DMS114 treated with DMSO at 0.1 percent for 48 hours (cell line): ENCODE results near the gene GATA3.

Source experiments
- DNase-seq: peaks from one replicate; lab custom pipeline; 2025; ENCODE audit not compliant: unreplicated experiment; lab: John Stamatoyannopoulos, UW

GATA3 gene

DNA sequence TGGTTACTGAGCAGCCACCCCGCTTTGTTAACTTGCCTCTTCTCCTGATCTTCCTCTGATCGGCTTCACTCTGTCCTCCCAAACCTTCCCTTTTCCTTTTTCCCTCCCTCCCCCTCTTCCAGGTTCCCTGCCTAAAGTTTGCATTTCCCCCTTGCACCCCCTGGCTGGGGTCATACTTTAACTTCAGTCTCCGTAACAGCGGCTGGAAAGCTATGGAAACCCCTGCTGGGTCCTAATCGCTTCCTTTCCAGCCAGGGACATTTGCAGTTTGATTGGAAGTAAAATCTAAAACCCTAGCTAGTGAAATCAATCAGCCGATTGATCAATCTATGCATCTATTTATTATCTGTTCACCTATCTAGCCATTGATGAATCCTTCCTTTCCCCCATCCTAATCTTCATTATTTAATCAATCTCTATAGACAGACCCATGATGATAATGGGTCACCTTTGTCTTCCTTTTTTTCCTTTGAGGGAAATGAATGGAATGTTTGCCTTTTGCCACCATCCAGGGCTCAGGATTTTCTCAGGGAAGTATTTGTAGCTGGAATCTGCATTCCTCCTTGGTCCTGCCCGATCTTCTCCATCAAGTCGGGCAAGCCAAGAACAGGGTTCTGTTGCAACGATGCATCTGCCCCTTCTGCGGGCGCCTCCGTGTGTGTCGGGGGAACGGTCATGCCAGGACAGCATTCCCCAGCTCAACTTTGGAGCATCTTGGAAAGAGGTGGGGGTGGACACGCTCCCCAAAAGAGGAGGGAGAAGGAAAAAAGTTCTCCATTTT lies 8.8 kb downstream of the GATA3 start:
- no peak for DNase-seq

DNA sequence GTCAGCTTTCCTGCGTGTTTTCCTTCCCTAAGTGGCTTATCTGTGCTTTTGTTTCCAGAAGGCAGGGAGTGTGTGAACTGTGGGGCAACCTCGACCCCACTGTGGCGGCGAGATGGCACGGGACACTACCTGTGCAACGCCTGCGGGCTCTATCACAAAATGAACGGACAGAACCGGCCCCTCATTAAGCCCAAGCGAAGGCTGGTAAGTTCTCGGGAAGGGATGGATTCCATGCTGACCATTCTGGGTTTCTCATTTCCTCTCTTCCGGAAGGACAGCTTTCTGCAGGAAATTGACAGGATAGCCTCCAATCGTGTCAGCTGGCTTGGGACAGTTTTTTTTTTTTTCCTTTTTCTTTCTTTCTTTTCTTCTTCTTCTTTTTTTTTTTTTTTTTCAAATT lies 9.4 kb downstream of the GATA3 start:
- DNase-seq: no peak

DNA sequence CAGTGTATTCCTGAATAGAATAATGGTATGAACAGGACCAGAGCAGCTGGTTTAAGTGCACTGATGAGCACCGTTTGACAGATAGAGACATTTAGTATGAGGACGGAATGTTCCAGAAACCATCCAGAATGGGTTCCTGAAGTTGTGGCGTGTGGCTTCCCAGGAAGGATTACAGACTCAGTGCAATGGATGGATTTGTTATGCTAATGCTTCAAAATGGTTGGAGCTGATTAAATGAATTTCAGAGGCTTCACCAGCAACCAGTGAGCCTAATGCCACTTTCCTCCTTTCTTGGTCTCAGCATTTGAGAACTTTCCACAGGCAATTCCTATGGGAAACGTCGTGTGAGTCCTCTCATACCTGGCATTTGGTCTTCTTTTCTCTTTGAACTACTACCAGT lies 9.9 kb downstream of the GATA3 start:
- DNase-seq: no peak

DNA sequence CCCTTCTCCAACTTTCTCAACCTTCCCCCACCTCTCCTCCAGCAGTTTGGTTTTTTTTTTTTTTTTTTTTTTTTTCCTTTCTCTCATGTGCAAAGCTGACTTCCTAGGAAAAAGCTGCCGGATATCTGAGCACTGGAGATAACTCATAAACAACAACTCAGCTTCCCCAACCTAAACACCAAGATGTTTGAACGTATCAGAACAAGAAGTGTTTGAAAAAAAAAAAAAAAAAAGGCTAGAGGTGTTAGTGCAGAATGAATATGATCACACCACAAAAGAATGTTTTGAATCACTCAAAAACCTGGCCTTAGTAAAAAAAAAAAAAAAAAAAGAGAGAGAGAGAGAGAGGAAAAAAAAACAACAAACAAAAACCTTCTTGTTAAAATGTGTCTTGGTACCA lies 11.2 kb downstream of the GATA3 start:
- no peak for DNase-seq

DNA sequence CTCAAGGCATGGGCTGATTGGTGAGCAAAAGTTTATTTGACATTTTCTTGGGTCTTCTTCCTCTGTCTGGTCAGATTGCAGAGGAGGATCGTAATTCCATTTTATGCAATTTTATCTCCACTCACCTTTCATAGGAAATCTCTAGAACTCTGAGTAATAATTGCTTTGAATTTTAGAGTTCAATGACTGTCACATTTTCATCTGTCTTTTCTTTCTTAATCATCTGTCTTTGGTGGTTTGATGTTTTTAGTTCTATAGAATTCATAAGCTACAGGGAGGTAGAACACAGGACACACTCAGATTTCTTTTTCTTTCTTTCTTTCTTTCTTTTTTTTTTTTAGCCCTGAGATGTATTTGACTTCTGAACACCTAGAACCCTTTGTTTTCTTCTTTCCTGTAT lies 11.6 kb downstream of the GATA3 start:
- no peak for DNase-seq

DNA sequence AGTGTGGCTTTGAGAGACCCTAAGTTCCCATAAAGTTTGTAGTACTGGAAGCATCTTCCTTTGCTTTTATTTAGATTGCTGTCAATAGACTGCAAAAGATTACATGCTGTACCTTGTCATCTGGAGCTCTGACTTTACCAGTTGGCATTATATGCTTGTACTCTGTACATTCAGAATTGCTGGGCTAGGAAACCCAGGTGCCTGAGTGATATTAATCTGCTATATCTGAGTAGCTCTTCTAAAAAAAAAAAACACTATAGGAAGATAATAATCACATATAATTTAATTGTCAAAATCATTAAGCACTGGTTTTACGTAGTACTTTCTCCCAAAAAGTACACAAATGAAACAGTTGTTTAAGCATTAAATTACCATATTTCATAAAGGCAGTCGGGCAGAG lies 12.3 kb downstream of the GATA3 start:
- no peak for DNase-seq

DNA sequence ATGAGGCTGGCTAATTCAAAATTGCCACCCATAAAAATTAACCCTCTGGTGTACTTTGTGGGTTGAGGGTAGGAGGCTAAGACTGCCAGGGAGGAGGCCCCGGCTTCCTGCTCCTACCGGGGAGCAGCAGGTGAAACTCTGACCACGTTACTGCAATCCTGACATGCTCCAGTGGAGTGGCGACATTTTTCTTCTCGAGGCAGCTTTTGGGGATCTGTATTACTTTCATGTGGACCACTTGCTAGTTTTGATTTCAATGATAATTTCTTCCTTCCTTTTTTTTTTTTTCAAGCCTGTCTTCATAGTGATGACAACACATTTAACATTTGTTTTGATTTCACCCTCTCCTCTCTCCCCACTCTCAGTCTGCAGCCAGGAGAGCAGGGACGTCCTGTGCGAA lies 14.6 kb downstream of the GATA3 start:
- no peak for DNase-seq

DNA sequence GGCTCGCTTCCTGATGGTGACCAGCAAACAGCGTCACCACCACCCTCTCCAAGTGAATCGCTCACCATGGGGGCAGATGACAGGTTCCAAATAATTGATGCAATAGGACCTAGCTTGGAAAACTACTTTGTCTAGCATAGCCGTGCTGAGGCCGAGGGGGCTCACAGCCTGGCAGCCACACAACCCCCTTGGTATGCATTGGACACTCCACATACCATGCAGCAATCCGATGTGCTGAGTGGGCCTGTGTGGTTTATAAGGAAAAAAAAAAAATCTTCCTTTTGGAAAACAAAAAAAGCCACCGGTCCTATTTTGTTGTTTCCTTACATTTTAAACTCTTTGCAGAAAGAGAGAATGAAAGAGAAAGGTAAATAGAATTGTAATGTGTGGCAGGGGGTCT lies 15.1 kb downstream of the GATA3 start:
- no peak for DNase-seq

DNA sequence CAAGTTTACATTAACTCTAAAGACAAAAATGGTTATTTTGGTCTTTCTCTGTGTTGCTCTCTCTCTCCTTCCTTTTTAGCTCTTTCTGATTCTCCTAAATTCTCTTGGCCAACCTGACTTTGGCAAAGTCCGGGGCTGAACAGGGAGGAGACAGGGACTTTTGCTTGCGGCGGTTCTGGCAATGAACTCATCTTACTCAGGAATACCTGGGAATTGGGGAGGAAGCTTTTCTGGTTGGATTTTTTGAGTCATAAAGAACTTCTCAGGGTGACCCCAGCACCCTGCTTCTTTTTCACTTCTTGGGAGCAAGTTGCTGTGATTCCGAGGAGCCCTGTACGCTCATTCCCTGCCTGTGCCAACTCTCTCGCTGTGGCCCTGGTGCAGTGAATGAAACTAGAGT lies 16.0 kb downstream of the GATA3 start:
- no peak for DNase-seq

DNA sequence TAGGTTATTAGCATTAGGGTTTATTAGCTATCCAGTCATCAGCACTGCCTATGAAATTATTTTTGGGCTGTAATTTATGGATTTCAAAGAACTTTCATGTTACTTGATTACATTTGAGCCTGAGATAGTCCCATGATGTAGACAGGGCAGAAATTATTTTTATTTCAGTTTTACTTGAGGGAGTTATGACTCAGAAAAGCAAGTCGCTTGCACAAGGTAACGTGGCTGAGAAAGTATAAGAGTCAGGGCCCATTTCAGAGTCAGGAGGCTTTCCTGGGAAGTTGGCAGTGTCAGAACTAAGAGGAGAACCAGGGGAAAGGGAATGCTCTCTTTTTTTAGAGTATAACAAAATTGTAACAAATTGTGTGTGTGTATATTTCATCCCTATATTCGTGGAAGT lies 16.5 kb downstream of the GATA3 start:
- no peak for DNase-seq

DNA sequence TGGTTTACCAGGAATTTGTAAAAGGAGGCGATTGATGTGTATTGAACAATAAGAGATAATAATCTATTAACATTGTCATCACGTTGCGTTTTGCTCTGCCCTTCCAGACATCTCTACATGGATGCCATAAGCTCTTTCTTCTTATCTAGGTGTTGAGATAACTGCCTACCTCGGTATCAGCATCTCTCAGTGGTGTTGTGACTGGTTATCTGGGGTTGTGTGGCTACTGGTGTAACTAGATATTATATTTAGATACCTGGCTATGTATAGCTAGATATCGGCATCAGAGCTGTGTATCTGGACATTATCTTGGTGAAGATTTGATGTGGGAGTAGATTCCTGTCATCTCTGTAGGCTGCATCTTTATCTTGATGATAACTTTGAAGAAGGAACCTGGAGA lies 17.2 kb downstream of the GATA3 start:
- DNase-seq: no peak

DNA sequence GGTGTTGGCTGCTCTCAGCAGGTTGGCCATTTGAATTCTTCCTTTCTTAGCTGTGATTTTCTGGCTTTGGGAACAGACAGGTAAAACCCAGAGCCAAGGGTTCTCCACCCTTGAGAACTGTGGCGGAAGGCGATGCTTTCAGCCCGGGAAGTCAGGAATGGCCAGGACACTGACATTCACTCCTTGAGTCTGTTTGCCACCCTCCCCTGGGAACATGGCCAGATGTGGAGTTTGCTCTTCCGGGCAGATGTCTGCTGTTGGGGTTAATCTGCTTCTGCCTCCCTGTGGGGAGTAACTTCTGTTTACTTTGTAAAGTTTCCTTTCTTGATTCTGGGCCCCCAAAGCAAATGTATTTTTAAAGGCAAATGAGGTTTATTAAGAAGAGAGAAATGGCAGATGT lies 17.7 kb downstream of the GATA3 start:
- DNase-seq: no peak

DNA sequence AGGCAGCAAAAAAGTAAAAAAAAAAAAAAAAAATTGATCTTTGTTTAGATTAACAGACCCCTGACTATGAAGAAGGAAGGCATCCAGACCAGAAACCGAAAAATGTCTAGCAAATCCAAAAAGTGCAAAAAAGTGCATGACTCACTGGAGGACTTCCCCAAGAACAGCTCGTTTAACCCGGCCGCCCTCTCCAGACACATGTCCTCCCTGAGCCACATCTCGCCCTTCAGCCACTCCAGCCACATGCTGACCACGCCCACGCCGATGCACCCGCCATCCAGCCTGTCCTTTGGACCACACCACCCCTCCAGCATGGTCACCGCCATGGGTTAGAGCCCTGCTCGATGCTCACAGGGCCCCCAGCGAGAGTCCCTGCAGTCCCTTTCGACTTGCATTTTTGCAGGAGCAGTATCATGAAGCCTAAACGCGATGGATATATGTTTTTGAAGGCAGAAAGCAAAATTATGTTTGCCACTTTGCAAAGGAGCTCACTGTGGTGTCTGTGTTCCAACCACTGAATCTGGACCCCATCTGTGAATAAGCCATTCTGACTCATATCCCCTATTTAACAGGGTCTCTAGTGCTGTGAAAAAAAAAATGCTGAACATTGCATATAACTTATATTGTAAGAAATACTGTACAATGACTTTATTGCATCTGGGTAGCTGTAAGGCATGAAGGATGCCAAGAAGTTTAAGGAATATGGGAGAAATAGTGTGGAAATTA lies 19.4 kb downstream of the GATA3 start:
- no peak for DNase-seq

DNA sequence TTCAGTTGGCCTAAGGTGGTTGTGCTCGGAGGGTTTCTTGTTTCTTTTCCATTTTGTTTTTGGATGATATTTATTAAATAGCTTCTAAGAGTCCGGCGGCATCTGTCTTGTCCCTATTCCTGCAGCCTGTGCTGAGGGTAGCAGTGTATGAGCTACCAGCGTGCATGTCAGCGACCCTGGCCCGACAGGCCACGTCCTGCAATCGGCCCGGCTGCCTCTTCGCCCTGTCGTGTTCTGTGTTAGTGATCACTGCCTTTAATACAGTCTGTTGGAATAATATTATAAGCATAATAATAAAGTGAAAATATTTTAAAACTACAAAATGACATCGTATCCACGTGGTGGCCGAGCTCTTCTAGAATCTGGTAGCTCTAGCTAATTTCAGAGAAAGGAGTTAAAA lies 20.4 kb downstream of the GATA3 start:
- no peak for DNase-seq

DNA sequence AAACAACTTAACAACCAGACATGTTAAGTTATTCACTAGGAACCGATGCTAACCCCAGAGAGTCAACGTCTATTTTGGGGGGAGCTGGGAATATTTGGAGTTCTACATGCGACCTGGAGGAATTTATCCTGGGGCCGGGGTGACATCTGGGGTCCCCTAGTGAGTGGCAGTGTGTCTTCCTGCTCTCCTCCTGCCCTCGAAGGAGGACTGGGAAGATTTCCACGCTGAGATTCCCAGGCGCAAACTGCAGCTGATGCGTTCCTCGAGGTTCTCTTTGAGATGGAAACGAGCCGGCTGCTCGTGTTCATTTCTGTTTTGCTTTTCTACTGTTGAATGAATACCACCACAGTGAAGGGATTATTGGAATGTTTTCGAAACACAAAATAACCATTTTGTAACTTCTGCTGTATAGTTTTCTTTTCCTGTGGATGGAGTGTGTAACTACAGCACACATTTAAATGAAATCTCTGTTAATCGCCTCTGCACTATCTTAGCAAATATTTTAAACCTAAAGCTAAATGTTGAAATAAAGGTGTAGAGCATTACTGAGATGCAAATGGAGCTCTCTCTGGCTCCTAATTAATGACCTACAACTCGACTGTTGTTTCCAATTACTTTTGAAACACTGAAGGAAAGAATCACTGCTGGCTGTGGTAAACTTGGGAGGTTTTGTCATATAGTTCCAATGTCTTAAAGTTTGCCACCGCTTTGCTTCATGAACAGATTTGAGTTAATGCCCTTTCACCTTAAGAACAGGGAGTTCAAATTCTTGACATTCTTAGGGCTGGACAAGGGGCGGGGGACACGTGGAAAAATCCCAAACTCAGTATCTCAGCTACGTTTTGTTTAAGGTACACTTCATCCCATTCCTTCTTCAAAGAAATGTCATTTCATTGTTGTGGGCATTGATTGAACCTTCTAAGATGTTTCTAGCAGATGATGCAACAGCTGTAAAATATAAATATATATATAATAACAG lies 21.1 kb downstream of the GATA3 start:
- no peak for DNase-seq

DNA sequence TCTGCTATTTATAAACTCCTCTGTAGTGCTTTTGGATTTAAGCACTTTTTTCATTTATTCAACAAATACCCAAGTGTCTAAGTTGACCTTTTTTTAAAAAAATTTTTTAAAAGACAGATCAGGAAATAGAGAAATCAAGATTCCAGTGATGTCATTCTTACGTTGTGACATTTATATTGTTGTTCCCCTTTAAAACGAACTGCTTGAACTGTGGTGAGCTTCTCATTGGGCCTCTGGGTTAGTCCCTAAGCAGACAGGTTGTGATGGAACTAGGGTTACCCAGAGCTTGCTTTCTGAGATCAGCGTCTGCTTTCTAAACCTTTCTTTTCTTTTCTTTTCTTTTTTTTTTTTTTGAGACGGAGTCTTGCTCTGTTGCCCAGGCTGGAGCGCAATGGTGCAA lies 22.4 kb downstream of the GATA3 start:
- DNase-seq: no peak

DNA sequence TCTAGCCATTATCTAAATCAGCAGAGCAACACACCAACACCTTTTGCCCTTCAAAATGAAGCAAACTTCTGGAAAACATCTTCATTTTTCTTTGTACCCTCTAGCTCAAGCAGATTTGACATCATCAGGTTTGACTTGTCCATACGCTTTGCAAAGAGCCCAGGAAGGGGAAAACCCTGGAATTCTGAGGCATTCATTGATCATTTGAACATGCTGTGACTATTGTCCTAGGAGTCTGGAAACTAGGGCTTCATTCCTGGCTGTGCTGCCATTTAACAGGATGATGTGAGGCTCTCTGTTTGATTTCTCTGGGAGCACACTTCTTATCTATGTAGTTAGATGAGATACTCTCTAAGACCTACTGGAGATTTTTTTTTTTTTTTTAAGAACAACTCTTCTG lies 23.5 kb downstream of the GATA3 start:
- no peak for DNase-seq

DNA sequence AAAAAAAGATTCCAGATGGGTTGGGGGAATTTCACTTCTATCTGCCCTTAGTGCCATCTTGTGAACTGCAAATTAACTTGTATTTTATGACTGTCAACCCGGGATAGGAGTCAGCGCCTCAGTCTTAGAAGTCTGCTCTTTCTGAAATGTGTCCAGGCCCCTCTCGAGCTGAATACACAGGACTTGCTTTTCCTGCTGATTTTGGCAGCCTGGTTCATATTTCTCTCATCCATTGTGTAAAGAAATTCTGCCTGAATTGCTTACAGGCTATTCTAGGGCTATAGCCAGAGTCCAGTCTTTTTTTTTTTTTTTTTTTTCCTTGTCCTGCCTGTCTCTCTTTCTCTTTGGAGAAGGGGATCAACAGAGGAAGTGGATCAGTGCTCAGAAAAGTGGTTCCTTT lies 24.6 kb downstream of the GATA3 start:
- no peak for DNase-seq

DNA sequence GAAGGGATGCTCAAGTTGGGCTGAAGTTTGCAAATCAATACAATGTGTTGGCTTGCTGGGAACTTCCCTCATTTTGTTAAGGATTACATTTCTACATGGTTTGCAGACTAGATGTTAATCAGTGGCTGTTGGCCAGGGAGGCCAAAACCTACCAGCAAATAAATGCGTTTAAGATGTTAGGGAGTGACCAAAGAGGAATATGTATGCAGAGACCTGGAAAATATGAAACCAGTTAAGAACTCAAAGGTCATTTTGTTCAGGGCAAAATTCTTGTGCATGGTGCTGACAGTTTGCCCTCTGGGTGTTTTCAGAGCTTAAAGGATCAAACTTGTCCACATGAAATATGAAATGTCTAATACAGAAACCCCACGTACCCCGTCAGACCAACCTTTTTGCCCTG lies 30.3 kb downstream of the GATA3 start:
- no peak for DNase-seq

DNA sequence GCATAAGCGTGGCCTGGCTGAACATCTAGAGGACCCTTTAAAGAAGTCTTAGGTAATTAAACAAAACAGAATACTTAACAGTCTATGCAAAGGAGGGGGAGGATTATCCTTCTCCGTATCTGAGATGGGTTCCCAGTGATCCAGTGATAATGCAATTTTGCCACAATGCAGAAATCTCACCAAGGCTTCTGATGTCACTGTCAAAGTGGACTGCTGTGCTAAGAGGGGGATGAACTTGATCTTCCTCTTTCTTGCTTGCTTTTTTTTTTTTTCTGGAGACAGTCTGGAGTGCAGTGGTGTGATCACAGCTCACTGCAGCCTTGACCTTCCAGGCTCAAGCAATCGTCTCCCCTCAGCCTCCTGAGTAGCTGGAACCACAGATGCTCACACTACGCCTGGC lies 30.8 kb downstream of the GATA3 start:
- DNase-seq: no peak

DNA sequence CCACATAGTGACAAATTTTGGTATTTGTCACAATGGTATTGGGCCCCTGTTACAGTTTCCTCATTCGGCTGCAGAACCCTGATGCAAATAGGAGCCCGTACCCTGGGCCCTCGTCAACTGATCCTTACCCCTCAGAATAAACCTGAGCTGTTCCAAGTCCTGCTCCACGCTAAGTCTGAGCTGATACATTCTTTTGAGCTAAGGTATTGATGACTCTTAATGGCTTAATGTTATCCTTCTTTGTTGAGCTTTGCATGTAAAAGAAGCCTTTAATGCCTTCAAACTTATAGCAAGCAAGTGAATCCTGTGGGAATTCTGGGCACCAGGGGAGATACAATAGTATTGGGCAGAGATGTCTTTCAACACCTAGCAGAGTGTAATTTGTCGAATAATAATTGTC lies 31.8 kb downstream of the GATA3 start:
- no peak for DNase-seq

DNA sequence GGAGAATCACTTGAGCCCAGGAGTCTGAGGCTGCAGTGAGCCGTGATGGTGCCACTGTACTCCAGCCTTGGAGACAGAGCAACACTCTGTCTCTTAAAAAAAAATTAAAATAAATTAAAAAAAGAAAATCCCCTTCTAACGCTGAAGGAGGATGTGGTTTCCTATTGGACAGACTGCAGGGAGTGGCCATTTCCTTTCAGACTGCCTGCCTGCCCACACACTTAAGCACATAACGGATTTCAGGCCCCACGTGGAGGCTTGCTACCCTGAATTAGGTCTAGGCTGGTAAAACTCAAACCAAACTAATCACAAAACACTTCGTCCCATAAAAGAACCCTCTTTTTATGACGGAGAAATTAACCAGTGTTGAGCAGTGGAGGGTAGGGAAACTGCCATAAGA lies 34.0 kb downstream of the GATA3 start:
- DNase-seq: no peak
